Measurements from ENCODE around the gene SCRT2.

GRCh38 chr20:635028-635892, 40.3 kb downstream of the SCRT2 start:
- no peak for TF ChIP-seq CTCF (IDR thresholded peaks at IDR 0.05; ENCODE audit: control extremely low read depth in 1 of 3, insufficient read depth in 1 of 3, low read depth in 1 of 3, low read length in 3 of 3)
- no peak for TF ChIP-seq TCF12 (IDR thresholded peaks at IDR 0.05; ENCODE audit: low read depth, low read length)
- no peak for TF ChIP-seq SP1 (IDR thresholded peaks at IDR 0.05; ENCODE audit: low read depth, low read length)
- no peak for TF ChIP-seq USF2 (IDR thresholded peaks at IDR 0.05; ENCODE audit: low read length)
- TF ChIP-seq CEBPB (IDR thresholded peaks at IDR 0.05; ENCODE audit: low read depth, low read length) = no peak
- no peak for TF ChIP-seq TBP (IDR thresholded peaks at IDR 0.05; ENCODE audit: low read depth, low read length)
- no peak for TF ChIP-seq CHD2 (IDR thresholded peaks at IDR 0.05; ENCODE audit: low read length)
- no peak for TF ChIP-seq SP4 (IDR thresholded peaks at IDR 0.05; ENCODE audit: low read length)
- TF ChIP-seq JUN (IDR thresholded peaks at IDR 0.05; ENCODE audit: low read depth, low read length) = no peak
- TF ChIP-seq ZNF274 (IDR thresholded peaks at IDR 0.05; ENCODE audit: borderline replicate concordance, extremely low read depth, low read length) = no peak
- no peak for TF ChIP-seq SAP30 (IDR thresholded peaks at IDR 0.05; ENCODE audit: insufficient read depth, insufficient replicate concordance, low read length)
- no peak for TF ChIP-seq EZH2 (IDR thresholded peaks at IDR 0.05; ENCODE audit: low read depth, low read length, severe bottlenecking)
- no peak for TF ChIP-seq MAX (IDR thresholded peaks at IDR 0.05)
